Ovary (tissue), 10 donors: ENCODE data around the gene MTSS2. TPM values are rescaled to one million over a fixed set of nuclear protein-coding genes. Genes with fewer than 3 reads are reported as not detected.

Experiments
- DNase-seq, 5 donors: peaks; one replicate each; pipeline ENCODE4 v3.0.0-alpha.2; 2019 to 2020
- H3K27ac ChIP-seq, 2 donors: fragments of 200-600 bp; one replicate each; pipeline versions ENCODE4 v1.5.1 to v1.8.0; 2019 to 2022
- H3K27me3 ChIP-seq: fragments of 200-600 bp; one replicate; pipeline ENCODE4 v1.8.0; 2022
- H3K36me3 ChIP-seq: fragments of 200-600 bp; sonication (generic); one replicate; pipeline ENCODE4 v1.5.1; 2019
- H3K4me1 ChIP-seq: one replicate; pipeline ENCODE4 v1.8.1; 2013; ENCODE audit warnings: mild to moderate bottlenecking, moderate library complexity; ENCODE audit not compliant: insufficient read depth
- H3K4me3 ChIP-seq: fragments of 200-600 bp; sonication (generic); one replicate; pipeline ENCODE4 v1.5.1; 2017
- H3K9me3 ChIP-seq, 2 donors: fragments of 200-600 bp in 1 of 2; sonication (generic) in 1 of 2; one replicate each; pipeline versions ENCODE4 v1.5.1 to v1.8.1; 2013 to 2019; ENCODE audit warnings: mild to moderate bottlenecking in 1 of 2, moderate library complexity in 1 of 2
- EP300 ChIP-seq: sonication (generic); formaldehyde crosslinking; IDR thresholded peaks from one replicate; pipeline ENCODE4 v1.6.1; 2017; ENCODE audit warnings: antibody characterized with exemption
- POLR2A ChIP-seq: fragments of 450-650 bp; IDR thresholded peaks from one replicate; pipeline ENCODE4 v1.6.1; 2017; ENCODE audit warnings: antibody characterized with exemption, mild to moderate bottlenecking, moderate library complexity
- WGBS, 3 donors: extraction: QIAGEN DNeasy Blood & Tissue Kit in 1 of 3; methylation state at CpG; one replicate each; pipeline versions ENCODE4 v1.1.5 to v1.1.7; 2013 to 2017; 5-methylcytosine and 5-hydroxymethylcytosine counted together
- intact Hi-C, 4 donors: fragments of 100-400 bp; cut with DNase I; formaldehyde crosslinking; loops; one replicate each; pipeline versions ENCODE4 v1.11.0 to v1.15.1; 2022 to 2023
- long read RNA-seq, 3 donors: library from polyadenylated mRNA in 2 of 3; unstranded in 2 of 3; transcript quantifications; one replicate each; pipeline ENCODE4 v2.0.0 and lab custom pipeline, GENCODE V29; 2021 to 2026
- polyA plus RNA-seq, 2 donors: library from polyadenylated mRNA; stranded (reverse); fragments of 200-250 nt in 1 of 2; fragments of 350-450 nt in 1 of 2; fragmentation: Illumina TruSeq in 1 of 2; extraction: RNeasy Lipid Tissue Mini Kit (QIAGEN cat#74804) in 1 of 2; gene quantifications; one replicate each; pipeline ENCODE4 v1.2.3, GENCODE V29; 2013 to 2014
- total RNA-seq, 7 donors: library from RNA; depleted of rRNA in 2 of 7; stranded (reverse); fragments of >200 nt in 2 of 7; fragmentation: NEBNext Ultra II Directional in 3 of 7; extraction: Animal tissue kit (Norgen Biotek cat#: 25700) in 3 of 7; gene quantifications; one replicate each; pipeline versions ENCODE4 v1.1.0 to v1.2.4, GENCODE V29; 2016 to 2023
- TF ChIP-seq, protein P1 (sequence below), 3 donors: fragments of 450-650 bp in 2 of 3; fragments of 200-600 bp in 1 of 3; IDR thresholded peaks; one replicate each; pipeline versions ENCODE4 v1.5.1 to v1.8.0; 2016 to 2022; ENCODE audit warnings: antibody characterized with exemption in 3 of 3, mild to moderate bottlenecking in 1 of 3
- donor health status: DM: no; HTN: no; CAD: no; lungs with moderate emphysema.
- donor health status: DM: no; HTN: no; CAD: no.
- donor health status: Bipolar disorder and iron deficiency.
- donor health status: DM: yes; HTN: yes; CAD: no.
- donor health status: DM: no; HTN: no; CAD: no.
- donor health status: DM: yes; HTN: yes; CAD: no.

The MTSS2 gene, protein sequence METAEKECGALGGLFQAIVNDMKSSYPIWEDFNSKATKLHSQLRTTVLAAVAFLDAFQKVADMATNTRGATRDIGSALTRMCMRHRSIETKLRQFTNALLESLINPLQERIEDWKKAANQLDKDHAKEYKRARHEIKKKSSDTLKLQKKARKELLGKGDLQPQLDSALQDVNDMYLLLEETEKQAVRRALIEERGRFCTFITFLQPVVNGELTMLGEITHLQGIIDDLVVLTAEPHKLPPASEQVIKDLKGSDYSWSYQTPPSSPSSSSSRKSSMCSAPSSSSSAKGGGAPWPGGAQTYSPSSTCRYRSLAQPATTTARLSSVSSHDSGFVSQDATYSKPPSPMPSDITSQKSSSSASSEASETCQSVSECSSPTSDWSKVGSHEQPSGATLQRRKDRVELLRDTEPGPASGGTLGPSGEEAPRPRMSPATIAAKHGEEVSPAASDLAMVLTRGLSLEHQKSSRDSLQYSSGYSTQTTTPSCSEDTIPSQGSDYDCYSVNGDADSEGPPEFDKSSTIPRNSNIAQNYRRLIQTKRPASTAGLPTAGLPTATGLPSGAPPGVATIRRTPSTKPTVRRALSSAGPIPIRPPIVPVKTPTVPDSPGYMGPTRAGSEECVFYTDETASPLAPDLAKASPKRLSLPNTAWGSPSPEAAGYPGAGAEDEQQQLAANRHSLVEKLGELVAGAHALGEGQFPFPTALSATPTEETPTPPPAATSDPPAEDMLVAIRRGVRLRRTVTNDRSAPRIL
- total RNA-seq (10 to 100 TPM; 19.6 to 93.5 (median 40.2) TPM), polyA plus RNA-seq (10 to 100 TPM in 1 of 2 donors, 1 to 10 TPM in 1; 8.4 to 52.5 TPM)
- long read RNA-seq, donor 1, partial matches to known transcripts = 0 of 1 reads
- long read RNA-seq, donor 1, other reads (novel, unspliced or antisense) = 1 of 1 reads
- long read RNA-seq, donor 2, partial matches to known transcripts = 5 of 5 reads
- long read RNA-seq, donor 2, other reads (novel, unspliced or antisense) = 0 of 5 reads
- long read RNA-seq, donor 3, partial matches to known transcripts = 0 of 4 reads
- long read RNA-seq, donor 3, other reads (novel, unspliced or antisense) = 4 of 4 reads

DNA sequence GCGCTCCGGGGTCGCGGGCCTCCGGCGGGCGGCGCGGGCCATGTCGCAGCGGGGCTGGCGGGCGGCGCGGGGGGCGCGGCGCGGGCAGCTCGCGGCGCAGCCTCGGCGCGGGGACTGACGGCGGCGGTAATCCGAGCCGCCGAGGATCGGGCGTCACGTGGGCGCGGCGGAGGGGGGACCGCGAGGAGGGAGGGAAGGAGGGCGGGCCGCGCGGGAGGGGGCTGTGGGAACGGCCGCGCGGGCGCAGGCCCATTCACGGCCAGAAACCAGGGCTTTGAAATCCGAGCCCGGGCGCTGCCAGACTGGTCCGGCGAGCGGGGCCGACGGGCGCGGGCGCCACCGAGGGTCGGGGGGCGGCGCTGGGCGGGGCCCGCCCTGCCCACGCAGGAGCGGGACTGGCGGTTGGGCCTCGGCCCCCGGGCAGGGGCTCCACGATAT lies at the start of gene MTSS2:
Gene MTSS2 (minus strand): TSS at position 116 of the 438 bp plus-strand sequence. CDS start 262 bp downstream, outside the sequence.
- intact Hi-C loops = loop anchor here in 2 of 4 donors (2.0 to 10.0 kb wide), 3 partner anchors 53 to 669 kb away; partner anchors contain the start of gene CALB2 (in 1 of the 2)

DNA sequence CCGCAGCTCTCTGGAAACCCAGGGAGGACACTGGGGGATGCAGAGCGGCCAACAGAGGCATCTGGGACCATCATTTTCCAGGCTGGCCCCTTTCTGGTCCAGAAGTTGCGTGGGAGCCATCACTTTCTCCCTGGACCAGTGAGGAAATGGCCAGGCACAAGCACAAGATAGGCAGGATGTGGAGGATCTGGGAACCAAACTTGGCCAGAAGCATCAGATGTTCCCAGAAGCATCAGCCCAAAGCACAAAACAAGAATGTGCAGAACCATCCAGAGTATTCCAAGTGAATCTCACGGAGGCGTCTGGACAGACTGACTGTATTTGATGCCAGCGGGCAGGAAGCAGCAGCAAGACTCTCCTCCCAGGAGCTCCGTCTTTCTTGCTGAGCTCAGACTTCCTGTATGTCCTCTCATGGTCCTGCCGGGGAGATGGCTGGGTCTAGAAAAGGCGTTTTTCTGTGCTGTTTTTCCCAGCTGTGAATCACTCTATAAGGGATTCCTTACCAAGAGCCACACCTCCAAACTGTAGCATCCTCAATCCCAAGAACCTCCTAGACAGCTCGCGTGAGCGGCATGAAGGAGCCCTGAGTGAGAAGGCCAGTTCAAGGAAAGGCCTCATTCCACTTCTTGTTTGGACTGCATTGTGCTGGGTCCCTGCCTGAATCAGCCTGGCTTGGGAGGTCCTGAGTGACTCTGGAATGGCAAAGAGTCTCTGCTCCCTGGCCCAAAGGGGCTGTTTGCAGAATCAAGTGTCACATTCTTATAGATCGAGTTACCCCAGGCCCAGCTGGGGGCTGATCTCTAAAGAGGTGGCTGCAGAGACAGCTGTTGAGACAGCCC lies 49.5 kb upstream of the MTSS2 start:
- Histone ChIP-seq H3K4me1 (peaks cover 4% of the 10 kb centered on the region), H3K4me3 (no peak overlapping the region), H3K9me3 (no peaks in the 10 kb centered on the region), H3K27me3 (no peaks in the 10 kb centered on the region), H3K27ac (no peak overlapping the region), H3K36me3 (no peaks in the 10 kb centered on the region)
- intact Hi-C loops = no loop called here
- WGBS, 3 donors = 54 to 76% (median 64%) methylated on average over 13 of the region's 13 CpGs
- DNase-seq = no peak
- TF ChIP-seq EP300 = no peak
- TF ChIP-seq POLR2A = no peak
- TF ChIP-seq, protein P1, sequence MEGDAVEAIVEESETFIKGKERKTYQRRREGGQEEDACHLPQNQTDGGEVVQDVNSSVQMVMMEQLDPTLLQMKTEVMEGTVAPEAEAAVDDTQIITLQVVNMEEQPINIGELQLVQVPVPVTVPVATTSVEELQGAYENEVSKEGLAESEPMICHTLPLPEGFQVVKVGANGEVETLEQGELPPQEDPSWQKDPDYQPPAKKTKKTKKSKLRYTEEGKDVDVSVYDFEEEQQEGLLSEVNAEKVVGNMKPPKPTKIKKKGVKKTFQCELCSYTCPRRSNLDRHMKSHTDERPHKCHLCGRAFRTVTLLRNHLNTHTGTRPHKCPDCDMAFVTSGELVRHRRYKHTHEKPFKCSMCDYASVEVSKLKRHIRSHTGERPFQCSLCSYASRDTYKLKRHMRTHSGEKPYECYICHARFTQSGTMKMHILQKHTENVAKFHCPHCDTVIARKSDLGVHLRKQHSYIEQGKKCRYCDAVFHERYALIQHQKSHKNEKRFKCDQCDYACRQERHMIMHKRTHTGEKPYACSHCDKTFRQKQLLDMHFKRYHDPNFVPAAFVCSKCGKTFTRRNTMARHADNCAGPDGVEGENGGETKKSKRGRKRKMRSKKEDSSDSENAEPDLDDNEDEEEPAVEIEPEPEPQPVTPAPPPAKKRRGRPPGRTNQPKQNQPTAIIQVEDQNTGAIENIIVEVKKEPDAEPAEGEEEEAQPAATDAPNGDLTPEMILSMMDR (IDR thresholded peaks at IDR 0.05) = no peak

More for the DNA sequence above, at the start of gene MTSS2:
- 0 to 1% (median 1%) methylated on average over 22 to 71 of the region's 72 CpGs for WGBS, 3 donors
- H3K9me3 ChIP-seq = no peaks in the 10 kb centered on the region
- TF ChIP-seq POLR2A (peak; percentile 3), EP300 (no peak)
- TF ChIP-seq, protein P1 (IDR thresholded peaks at IDR 0.05) = peak in 1 of 3 donors; percentile 17
- DNase-seq = peak; percentile 91 to 94 (median 92)
- H3K4me3 ChIP-seq = peak within 1 kb of the TSS; percentile 83
- peak within 1 kb of the TSS; percentile 75 to 79 for H3K27ac ChIP-seq
- no peaks in the 10 kb centered on the region for H3K36me3 ChIP-seq
- peaks cover 57% of the 10 kb centered on the region for H3K4me1 ChIP-seq
- no peaks in the 10 kb centered on the region for H3K27me3 ChIP-seq

DNA sequence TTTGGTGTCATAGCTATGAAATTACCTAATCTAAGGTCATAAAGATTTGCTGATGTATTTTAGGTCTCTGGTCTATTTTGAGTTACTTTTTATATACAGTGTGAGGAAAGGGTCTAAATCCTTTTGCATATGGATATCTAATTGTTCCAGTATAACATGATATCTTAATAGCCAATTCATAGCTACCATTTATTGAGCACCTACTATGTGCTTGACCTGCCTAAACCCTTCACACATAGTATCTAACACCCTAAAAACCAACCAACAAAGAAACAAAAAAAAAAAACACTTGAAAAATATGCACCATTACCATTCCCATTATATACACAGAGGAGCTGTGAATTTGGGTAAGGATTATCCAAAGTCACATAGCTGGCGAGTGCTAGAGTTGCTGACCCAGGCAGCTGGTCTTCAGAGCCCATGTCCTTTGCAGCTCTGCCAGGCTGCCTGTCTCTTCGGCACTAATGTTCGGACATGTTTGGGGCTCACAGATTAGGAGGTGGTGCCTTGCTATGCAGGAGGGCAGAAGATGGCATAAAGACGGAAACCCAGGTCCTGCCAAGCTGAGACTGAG lies 48.8 kb upstream of the MTSS2 start:
- TF ChIP-seq EP300 (no peak), POLR2A (no peak)
- TF ChIP-seq, protein P1 (IDR thresholded peaks at IDR 0.05) = no peak
- intact Hi-C loops = no loop called here
- 88 to 96% (median 94%) methylated on average over 4 of the region's 4 CpGs for WGBS, 3 donors
- H3K27me3 ChIP-seq = no peaks in the 10 kb centered on the region
- peaks cover 4% of the 10 kb centered on the region for H3K4me1 ChIP-seq
- DNase-seq = no peak
- H3K36me3 ChIP-seq = no peaks in the 10 kb centered on the region
- no peak overlapping the region for H3K4me3 ChIP-seq
- no peaks in the 10 kb centered on the region for H3K9me3 ChIP-seq
- H3K27ac ChIP-seq = no peak overlapping the region
